ENCODE data around the gene SMARCA5. TPM values are rescaled to one million over a fixed set of nuclear protein-coding genes. Genes with fewer than 3 reads are reported as not detected.

SMARCA5 gene, protein sequence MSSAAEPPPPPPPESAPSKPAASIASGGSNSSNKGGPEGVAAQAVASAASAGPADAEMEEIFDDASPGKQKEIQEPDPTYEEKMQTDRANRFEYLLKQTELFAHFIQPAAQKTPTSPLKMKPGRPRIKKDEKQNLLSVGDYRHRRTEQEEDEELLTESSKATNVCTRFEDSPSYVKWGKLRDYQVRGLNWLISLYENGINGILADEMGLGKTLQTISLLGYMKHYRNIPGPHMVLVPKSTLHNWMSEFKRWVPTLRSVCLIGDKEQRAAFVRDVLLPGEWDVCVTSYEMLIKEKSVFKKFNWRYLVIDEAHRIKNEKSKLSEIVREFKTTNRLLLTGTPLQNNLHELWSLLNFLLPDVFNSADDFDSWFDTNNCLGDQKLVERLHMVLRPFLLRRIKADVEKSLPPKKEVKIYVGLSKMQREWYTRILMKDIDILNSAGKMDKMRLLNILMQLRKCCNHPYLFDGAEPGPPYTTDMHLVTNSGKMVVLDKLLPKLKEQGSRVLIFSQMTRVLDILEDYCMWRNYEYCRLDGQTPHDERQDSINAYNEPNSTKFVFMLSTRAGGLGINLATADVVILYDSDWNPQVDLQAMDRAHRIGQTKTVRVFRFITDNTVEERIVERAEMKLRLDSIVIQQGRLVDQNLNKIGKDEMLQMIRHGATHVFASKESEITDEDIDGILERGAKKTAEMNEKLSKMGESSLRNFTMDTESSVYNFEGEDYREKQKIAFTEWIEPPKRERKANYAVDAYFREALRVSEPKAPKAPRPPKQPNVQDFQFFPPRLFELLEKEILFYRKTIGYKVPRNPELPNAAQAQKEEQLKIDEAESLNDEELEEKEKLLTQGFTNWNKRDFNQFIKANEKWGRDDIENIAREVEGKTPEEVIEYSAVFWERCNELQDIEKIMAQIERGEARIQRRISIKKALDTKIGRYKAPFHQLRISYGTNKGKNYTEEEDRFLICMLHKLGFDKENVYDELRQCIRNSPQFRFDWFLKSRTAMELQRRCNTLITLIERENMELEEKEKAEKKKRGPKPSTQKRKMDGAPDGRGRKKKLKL
- total RNA-seq, result 10 to 100 TPM; 42.6 to 44.7 TPM

DNA sequence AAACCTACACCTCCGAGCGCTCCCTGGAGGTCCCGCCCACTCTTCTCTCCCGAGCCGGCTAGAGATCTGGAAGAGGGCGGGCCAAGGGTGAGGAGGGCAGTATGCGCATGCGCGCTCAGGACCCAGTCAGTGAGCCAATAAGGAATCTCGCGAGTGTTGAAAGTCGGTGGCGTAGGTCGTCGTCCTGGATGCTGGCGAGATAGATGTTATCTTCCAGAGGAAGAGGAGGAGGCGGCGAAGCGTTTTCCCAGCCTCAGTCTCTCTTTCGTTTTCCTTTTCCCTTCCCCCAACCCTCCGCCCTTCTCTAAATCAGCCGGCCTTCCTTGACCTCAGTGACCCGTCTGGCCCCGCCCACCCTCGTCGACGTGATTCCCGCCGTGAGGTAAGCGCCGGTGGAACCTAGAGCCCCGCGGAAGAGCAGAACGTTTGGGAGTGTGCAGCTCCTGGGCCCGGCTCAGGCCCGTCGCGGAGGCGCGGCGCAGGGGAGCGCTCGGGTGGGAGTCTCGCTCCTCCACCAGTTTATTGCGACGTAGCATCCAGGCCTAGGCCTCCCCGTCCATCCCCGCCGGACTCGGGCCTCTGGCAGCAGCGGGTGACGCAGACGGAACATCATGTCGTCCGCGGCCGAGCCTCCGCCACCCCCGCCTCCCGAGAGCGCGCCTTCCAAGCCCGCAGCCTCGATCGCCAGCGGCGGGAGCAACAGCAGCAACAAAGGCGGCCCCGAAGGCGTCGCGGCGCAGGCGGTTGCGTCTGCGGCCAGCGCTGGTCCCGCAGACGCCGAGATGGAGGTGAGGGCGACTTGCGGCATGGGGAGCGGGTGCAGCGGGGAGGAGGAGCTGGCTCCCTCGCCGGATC is at the start of gene SMARCA5:
TSS of gene SMARCA5 (plus strand) at position 389 of the 855 bp plus-strand sequence. CDS start at position 612, 223 bp downstream.
- Mint-ChIP-seq H3K27ac (peak within 1 kb of the TSS; percentile 97 to 98), H3K4me1 (ENCODE audit: low read depth in 2 of 2) (peaks cover 26 to 35% of the 10 kb centered on the region in 2 donors), H3K36me3 (peaks cover 12% of the 10 kb centered on the region), H3K9me3 (no peaks in the 10 kb centered on the region), H3K27me3 (peaks cover 0 to 7% of the 10 kb centered on the region in 2 donors), H3K4me3 (peak within 1 kb of the TSS; percentile 99)
- DNase-seq (ENCODE audit: low spot score) (peak; percentile 98), ATAC-seq (peak; percentile 93 to 95)

DNA sequence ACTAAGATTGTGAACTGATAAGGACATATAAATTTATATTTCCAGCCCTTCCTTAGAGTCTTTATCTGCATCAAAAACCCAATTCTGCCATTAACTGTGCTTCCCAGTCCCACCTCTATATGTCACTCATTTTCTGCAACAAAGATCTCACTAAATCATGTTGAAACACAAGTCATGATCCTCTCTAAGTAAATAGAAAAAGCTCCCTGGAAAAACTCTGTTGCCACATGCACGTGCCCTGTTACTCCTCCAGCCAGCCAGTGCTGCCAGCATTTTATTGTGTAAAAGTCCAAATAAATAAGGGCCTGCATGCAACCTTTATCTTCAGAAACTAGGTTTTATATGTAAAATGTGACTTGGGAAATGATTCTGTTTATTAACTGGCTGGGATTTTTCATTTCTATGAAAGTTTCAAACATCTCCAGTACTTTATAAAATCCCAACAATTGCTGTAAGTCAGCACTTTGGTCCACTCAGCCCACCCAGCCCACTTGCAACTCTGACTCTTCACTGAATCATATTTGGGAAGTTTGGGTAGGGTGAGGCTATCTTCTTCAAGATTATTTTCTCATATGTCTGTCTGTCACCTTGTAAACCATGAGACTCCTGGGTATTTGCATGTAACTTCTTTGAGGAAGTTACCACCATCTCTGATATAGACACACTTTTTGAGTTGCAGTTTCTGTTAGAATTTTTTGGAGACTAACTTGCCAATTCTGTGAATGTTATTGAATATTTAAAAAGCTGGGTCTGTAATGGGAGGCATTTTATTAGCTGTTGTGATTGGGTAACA is 40.0 kb upstream of the SMARCA5 start:
- Mint-ChIP-seq H3K27ac (no peak overlapping the region), H3K9me3 (no peaks in the 10 kb centered on the region), H3K27me3 (peaks cover 0 to 5% of the 10 kb centered on the region in 2 donors), H3K4me1 (ENCODE audit: low read depth in 2 of 2) (no peaks in the 10 kb centered on the region), H3K36me3 (no peaks in the 10 kb centered on the region), H3K4me3 (no peak overlapping the region)
- DNase-seq (ENCODE audit: low spot score) (no peak), ATAC-seq (no peak)

DNA sequence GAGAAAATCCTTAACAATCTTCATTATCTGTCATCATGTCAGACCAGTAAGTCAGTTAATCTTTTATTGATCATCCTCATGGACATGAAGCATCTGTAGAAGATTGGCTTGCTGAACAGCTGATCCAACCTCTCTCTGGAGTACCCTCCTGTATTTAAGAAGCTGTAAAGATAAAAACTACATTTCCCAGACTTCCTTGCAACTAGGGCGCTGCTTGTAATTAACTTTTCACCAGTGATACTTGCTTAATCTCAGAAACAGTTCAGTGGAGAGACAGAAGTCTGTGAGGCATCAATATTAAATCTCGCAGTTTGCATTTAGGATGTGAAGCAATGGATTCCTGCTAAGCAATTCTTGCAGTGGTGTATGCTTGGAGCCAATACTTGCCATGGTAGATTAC is 36.0 kb upstream of the SMARCA5 start:
- H3K27ac Mint-ChIP-seq, result no peak overlapping the region

DNA sequence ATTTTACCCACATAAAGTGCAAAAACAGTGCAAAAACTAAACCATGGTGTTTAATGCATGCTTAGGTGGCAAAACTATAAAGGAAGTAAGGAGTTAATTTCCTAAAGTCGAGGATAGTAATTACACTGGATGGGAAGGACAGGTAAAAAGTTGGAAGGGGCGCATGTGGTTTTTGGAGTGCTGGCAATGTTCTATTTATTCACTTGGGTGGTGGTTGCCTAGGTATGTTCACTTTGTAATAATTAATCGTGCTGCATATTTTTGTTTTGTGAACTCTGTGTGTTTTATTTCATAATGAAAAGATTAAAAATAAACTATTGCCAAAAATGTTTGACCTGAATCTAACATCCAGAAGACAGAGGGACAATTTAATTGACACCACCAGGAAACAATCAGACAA is 32.1 kb upstream of the SMARCA5 start:
- H3K4me3 Mint-ChIP-seq, result no peak overlapping the region
- H3K4me1 Mint-ChIP-seq (ENCODE audit: low read depth in 2 of 2), result no peaks in the 10 kb centered on the region
- H3K27me3 Mint-ChIP-seq, result peaks cover 12 to 34% of the 10 kb centered on the region in 2 donors
- ATAC-seq (no peak), DNase-seq (ENCODE audit: low spot score) (no peak)
- no peaks in the 10 kb centered on the region for H3K36me3 Mint-ChIP-seq
- no peaks in the 10 kb centered on the region for H3K9me3 Mint-ChIP-seq
- no peak overlapping the region for H3K27ac Mint-ChIP-seq

More for the DNA sequence above, 36.0 kb upstream of the SMARCA5 start:
- Mint-ChIP-seq H3K36me3 (no peaks in the 10 kb centered on the region), H3K4me1 (ENCODE audit: low read depth in 2 of 2) (no peaks in the 10 kb centered on the region), H3K27me3 (peaks cover 2 to 20% of the 10 kb centered on the region in 2 donors), H3K9me3 (no peaks in the 10 kb centered on the region), H3K4me3 (no peak overlapping the region)
- ATAC-seq, result no peak
- no peak for DNase-seq (ENCODE audit: low spot score)

DNA sequence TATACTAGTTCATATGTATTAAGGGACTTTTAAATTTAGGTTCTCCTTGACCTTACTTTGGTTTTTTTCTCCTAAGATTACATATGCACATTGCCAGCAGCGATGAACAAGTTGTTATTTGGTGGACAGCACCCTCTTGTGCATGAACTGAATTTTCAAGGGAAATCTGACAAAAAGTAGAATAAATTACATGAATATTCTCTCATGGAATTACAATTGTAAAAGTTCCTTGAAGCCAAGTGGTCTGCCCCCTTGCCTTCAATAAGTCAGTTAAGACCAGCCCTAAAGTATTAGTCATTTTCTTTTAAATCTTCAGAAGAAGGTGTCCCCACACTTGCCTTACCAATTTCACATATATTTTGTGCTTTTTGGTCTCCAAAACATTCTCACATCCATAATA is 30.7 kb upstream of the SMARCA5 start:
- no peak for ATAC-seq
- no peaks in the 10 kb centered on the region for H3K36me3 Mint-ChIP-seq
- H3K27me3 Mint-ChIP-seq, result peaks cover 12 to 34% of the 10 kb centered on the region in 2 donors
- H3K9me3 Mint-ChIP-seq, result no peaks in the 10 kb centered on the region
- no peaks in the 10 kb centered on the region for H3K4me1 Mint-ChIP-seq (ENCODE audit: low read depth in 2 of 2)
- H3K27ac Mint-ChIP-seq, result no peak overlapping the region
- H3K4me3 Mint-ChIP-seq, result no peak overlapping the region
- DNase-seq (ENCODE audit: low spot score), result no peak

DNA sequence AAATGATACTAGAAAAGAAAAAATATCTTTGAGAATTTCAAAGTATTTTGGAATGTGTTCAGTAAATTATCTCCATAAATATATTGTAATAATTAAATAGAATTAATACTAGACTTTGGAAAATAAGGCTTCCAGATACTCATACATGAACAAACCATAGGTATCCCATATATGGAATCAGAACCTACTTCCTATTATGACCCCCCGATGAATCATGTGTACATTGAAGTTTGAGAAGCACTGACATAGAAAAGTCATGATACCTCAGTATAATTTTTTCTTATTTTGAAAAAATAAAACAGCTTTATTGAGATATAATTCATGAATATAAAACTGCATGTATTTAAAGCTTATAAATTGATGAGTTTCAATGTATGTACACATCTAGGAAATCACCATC is 27.2 kb upstream of the SMARCA5 start:
- Mint-ChIP-seq H3K9me3 (no peaks in the 10 kb centered on the region), H3K27me3 (peaks cover 23 to 46% of the 10 kb centered on the region in 2 donors), H3K27ac (no peak overlapping the region), H3K4me3 (no peak overlapping the region), H3K4me1 (ENCODE audit: low read depth in 2 of 2) (no peaks in the 10 kb centered on the region), H3K36me3 (no peaks in the 10 kb centered on the region)
- DNase-seq (ENCODE audit: low spot score), result no peak
- ATAC-seq, result no peak

DNA sequence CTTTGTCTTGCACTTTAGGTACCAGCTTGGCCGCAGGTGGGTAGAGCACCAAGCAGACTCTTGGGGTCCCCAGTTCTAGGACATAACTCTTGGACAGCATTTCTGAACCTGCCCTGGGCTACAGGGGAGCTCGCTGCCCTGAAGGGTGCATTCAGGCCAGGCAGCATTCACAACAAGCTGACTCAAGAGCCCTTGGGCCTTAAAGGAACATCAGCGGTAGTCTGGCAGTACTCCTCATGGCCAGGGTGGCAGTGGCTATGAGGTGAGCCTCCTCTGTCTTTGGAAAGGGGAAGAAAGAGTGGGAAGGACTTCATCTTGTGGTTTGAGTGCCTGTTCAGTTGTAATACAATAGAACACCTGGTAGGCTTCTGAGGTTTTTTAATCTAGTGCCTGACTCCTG is 24.8 kb upstream of the SMARCA5 start:
- Mint-ChIP-seq H3K36me3 (no peaks in the 10 kb centered on the region), H3K27me3 (peaks cover 29 to 46% of the 10 kb centered on the region in 2 donors), H3K4me3 (no peak overlapping the region), H3K9me3 (no peaks in the 10 kb centered on the region), H3K27ac (no peak overlapping the region), H3K4me1 (ENCODE audit: low read depth in 2 of 2) (no peaks in the 10 kb centered on the region)
- no peak for ATAC-seq
- no peak for DNase-seq (ENCODE audit: low spot score)

DNA sequence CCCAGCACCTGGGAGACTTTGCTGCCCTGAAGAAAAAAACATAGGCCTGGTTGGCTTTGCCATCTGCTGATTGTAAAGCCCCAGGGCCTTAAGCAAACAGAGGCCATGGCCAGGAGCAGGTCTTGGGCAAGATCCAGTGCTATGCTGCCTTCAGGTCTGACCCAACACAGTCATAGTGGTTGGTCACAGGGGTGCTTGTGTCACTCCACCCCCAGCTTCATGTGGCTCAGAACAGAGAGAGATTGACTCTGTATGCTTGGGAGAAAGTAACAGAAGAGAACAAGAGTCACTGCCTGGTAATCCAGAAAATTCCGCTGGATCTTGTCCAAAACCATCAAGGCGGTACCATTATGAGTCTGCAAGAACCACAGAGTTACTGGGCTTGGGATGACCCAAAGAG is 24.4 kb upstream of the SMARCA5 start:
- no peak for ATAC-seq
- Mint-ChIP-seq H3K36me3 (no peaks in the 10 kb centered on the region), H3K9me3 (no peaks in the 10 kb centered on the region), H3K4me1 (ENCODE audit: low read depth in 2 of 2) (no peaks in the 10 kb centered on the region), H3K27me3 (peaks cover 29 to 45% of the 10 kb centered on the region in 2 donors), H3K27ac (no peak overlapping the region), H3K4me3 (no peak overlapping the region)
- DNase-seq (ENCODE audit: low spot score), result no peak

DNA sequence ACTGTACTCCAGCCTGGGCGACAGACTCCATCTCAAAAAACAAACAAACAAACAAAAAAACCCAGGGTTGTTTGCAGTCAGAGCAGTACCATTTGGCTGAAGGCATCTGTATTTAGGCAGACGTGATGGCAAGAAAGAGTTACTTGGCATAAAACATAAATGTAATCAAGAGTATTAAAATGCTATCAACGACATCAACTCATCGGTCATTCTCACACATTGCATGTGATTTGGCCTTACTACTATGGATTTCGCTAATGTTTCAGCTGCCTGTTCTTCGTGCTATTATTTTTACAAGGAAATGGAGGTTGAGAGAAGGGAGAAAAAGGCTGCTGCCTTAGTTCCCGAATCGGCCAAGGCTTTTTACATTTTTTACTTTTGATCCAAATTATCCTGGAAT is 15.5 kb upstream of the SMARCA5 start:
- Mint-ChIP-seq H3K4me3 (no peak overlapping the region), H3K27me3 (no peaks in the 10 kb centered on the region), H3K9me3 (no peaks in the 10 kb centered on the region), H3K36me3 (no peaks in the 10 kb centered on the region), H3K27ac (no peak overlapping the region), H3K4me1 (ENCODE audit: low read depth in 2 of 2) (no peaks in the 10 kb centered on the region)
- DNase-seq (ENCODE audit: low spot score) (no peak), ATAC-seq (no peak)

DNA sequence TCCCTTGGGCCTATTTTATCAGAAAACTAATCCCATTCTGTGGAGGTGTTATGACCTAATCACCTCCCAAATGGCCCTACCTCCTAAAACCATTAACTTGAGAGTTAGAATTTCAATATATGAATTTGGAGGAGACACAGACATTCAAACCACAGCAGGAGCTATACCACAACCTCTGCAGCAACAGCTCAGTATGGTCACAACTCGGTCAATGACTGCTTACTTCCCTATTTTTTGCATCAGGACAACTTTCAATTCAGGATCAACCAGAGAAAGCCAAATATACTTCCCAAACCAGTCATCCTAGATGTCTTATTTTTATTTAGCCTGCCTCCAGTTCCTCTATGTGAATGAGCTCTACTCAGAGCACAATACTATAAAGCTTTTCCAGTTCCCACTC is 11.3 kb upstream of the SMARCA5 start:
- no peaks in the 10 kb centered on the region for H3K27me3 Mint-ChIP-seq
- H3K4me1 Mint-ChIP-seq (ENCODE audit: low read depth in 2 of 2), result no peaks in the 10 kb centered on the region
- no peak for ATAC-seq
- no peak for DNase-seq (ENCODE audit: low spot score)
- H3K9me3 Mint-ChIP-seq, result no peaks in the 10 kb centered on the region
- no peak overlapping the region for H3K4me3 Mint-ChIP-seq
- no peaks in the 10 kb centered on the region for H3K36me3 Mint-ChIP-seq
- H3K27ac Mint-ChIP-seq, result no peak overlapping the region

DNA sequence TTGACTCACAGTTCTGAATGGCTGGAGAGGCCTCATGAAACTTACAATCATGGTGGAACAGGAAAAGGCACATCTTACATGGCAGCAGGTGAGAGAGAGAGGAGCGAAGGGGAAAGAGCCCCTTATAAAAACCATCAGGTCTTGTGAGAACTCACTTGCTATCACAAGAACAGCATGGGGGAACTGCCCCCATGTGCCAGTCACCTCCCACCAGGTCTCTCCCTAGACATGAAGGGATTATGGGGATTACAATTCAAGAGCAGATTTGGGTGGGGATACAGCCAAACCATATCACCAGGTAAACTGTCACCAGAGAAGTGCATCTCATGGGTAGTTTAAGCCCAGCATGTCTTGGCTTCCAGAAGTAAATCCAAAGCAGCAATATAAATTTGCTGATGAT is 7.5 kb upstream of the SMARCA5 start:
- Mint-ChIP-seq H3K4me3 (no peak overlapping the region), H3K27ac (no peak overlapping the region), H3K4me1 (ENCODE audit: low read depth in 2 of 2) (peaks cover 0 to 10% of the 10 kb centered on the region in 2 donors), H3K27me3 (peaks cover 0 to 7% of the 10 kb centered on the region in 2 donors), H3K9me3 (no peaks in the 10 kb centered on the region), H3K36me3 (no peaks in the 10 kb centered on the region)
- DNase-seq (ENCODE audit: low spot score) (no peak), ATAC-seq (no peak)

DNA sequence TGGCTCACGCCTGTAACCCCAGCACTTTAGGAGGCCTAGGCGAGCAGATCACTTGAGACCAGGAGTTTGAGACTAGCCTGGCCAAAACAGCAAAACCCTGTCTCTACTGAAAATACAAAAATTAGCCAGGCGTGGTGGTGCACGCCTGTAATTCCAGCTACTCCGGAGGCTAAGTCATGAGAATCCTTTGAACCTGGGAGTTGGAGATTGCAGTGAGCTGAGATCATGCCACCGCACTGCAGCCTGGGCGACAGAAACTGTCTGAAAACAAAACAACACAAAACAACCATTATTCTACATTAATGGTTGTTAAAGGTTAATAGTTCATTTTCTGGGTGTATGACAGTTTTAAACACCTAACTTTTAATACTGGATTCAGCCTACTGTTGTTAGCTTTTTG is 1.6 kb upstream of the SMARCA5 start:
- no peak for ATAC-seq
- H3K27ac Mint-ChIP-seq, result peak overlapping the region in 1 of 2 donors; percentile 97
- no peak overlapping the region for H3K4me3 Mint-ChIP-seq

More for the DNA sequence above, 1.6 kb upstream of the SMARCA5 start:
- DNase-seq (ENCODE audit: low spot score), result no peak
- H3K4me1 Mint-ChIP-seq (ENCODE audit: low read depth in 2 of 2), result peaks cover 23 to 39% of the 10 kb centered on the region in 2 donors
- H3K9me3 Mint-ChIP-seq, result no peaks in the 10 kb centered on the region
- H3K27me3 Mint-ChIP-seq, result peaks cover 0 to 7% of the 10 kb centered on the region in 2 donors
- H3K36me3 Mint-ChIP-seq, result peaks cover 12% of the 10 kb centered on the region

All from natural killer cell treated with Interleukin-12 subunit alpha and Interleukin-12 subunit beta and Interleukin-15 and Interleukin-18, amount 100 ng/mL, for 72 hours (primary cell).